NCI-H526 (cell line): ENCODE measurements around the gene SNAP91.

Source experiments
- DNase-seq, 2 experiments: peaks; one replicate each; lab custom pipeline; 2025; lab: John Stamatoyannopoulos, UW

SNAP91 gene

GRCh38 chr6:83536647-83537589, 172.0 kb downstream of the SNAP91 start:
- DNase-seq = no peak

- peak; percentile 6 to 64 for DNase-seq
Measured at GRCh38 chr6:83536034-83536646, 172.8 kb downstream of the SNAP91 start.

GRCh38 chr6:83518816-83519480, 190.0 kb downstream of the SNAP91 start:
- no peak for DNase-seq

GRCh38 chr6:83517500-83517899, 191.4 kb downstream of the SNAP91 start:
- DNase-seq = no peak

- DNase-seq = peak; percentile 19 to 67
Measured at GRCh38 chr6:83514866-83515466, 193.9 kb downstream of the SNAP91 start.

- DNase-seq = no peak
Measured at GRCh38 chr6:83514466-83514865, 194.4 kb downstream of the SNAP91 start.

GRCh38 chr6:83511901-83512681, 196.8 kb downstream of the SNAP91 start, which contains the start of gene PRSS35:
Gene PRSS35, plus strand, starts transcription at chr6:83512534. Its CDS starts 10,908 bp downstream, at chr6:83523442.
- peak; percentile 43 to 76 for DNase-seq

GRCh38 chr6:83511266-83511665, 197.6 kb downstream of the SNAP91 start:
- no peak for DNase-seq

GRCh38 chr6:83510791-83511190, 198.1 kb downstream of the SNAP91 start:
- DNase-seq = no peak

- DNase-seq = no peak
Measured at GRCh38 chr6:83509441-83509840, 199.5 kb downstream of the SNAP91 start.

- DNase-seq = no peak
Measured at GRCh38 chr6:83505356-83505755, 203.5 kb downstream of the SNAP91 start.
